Suppressor macrophage treated with lipopolysaccharide for 4 hours (primary cell): Measurements from ENCODE around the gene MAP1A.

ENCODE experiments used
- DNase-seq: peaks from one replicate; pipeline ENCODE4 v3.0.0-alpha.2; 2020

The MAP1A gene

DNA sequence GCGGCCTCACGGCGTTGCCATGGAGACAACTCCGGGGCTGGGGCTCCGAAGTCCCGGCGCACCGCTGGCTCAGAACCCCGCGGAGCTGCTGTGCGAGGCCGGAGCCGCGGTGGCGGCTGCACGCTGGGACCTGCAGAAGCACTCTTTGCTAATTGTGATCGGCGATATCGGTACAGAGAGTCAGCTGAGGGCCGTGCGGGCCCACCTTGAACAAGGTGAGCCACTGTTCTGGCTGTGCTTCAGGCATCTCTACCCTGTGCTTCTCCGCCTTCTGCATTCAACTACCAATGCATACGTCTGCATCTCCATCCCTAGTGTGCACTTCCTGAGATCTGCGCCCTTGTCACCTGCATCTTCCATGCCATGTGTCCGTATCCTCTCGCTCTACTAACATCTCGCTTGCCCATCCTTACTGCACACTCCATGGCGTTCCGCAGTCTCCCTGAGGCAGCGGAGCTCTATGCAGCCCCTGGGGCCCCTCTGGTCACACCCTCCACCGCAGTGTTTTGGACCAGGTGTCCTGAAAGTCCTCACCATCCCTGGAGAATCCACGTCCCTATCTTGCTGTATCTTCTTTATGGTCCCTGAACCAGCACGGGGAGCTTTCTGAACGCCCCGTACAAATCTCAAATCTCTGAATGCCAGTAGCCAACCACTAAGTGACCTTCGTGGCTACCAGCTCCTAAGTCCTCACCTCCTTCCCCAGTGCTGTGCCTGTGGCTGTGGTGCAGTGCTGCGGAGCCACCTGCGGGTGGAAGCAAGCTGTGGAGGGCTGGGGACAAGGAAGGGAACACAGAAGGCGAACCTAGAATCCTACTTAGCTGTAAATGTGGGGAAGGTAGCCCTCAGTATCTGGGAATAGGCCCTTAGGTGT, 6.2 kb upstream of the MAP1A start:
- DNase-seq: no peak

DNA sequence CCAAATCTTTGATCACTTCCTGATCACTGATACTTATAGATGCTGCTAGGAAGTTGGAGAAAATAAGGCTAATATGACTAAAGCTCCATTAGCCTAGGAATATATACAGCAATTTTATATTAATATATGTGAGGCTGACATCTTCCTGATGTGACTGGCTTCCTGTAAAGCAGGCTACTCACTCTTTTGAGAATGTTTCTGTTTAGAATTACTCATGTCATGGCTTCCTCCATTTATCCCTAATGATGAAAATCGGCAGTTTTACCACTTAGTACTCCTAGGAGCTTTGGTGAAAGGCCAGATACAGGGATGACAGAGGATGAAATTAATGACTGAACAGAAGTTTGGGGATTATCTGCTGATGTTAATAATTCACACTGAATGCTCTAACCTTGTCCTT, 3.9 kb upstream of the MAP1A start:
- no peak for DNase-seq

DNA sequence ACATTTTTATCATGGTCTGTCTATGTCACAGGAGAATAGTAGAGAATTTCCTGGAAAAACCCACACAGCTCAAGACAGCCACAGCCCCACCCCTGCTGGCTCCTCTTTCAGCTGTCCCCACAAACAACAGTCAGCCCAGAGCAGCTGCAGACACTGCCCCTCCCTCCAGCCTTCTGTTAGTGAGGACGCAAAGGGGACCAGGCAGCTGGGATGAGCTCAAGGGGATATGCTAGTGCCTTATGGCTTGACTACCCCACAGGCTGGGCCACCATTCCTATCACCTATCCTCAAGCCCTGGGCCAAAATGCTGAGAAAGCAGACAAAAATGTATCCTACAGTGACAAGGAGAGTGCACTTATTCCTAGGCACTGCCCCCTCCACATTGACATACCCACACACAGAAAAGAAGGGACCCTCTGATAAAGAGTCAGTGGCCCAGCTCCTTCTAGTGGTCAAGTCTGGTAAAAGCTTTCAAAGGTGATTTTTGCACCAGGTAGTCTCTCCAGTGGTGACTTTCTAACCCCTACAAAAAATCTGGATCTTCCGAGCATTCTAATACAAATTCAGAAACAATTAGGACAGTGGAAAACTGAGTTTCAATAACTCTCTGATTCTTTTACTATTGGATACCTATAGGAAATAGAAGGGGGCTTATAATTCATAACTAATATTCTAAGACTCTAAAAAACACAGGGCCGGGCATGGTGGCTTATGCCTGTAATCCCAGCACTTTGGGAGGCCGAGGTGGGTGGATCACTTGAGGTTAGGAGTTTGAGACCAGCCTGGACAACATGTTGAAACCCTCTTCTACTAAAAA, 3.0 kb upstream of the MAP1A start:
- no peak for DNase-seq

DNA sequence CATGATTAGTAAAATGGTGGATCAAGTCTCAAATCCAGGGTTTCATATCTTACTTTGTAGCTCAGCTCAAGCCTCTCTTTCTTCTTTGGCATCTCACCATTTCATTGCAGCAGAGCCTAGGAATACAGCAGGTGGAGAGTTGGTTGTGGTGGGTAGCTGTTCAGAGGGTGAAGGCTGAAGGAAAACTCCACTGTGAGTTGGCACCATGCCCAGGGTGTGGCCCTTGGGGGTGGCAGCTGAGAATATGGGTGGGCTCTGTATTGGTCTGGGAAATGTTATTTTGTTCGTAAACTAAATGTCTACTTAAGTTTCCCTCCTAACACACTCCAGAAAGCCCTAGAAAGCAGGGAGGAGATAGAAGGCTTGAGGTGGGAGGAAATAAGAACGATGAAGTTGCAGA, 1.7 kb upstream of the MAP1A start:
- no peak for DNase-seq

DNA sequence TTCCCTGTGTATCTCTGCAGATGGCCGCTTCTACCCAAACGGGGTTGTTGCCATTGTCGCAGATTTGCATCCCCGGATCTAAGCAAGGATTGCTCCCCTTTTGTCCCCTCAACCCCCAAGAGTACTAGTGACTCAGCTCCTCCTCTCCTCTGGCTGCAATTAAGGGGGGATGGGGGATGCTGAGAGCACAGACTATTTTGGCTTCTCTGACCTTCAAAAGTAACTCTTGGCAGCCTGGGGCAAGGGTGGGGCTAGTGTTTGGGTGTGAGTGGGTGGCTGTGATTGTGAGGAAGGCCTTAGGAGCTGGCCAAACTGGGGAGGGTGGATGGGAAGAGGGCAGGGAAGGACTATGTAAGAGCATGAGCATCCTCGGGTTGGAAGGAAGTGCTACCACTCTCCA, 1.2 kb upstream of the MAP1A start:
- no peak for DNase-seq

DNA sequence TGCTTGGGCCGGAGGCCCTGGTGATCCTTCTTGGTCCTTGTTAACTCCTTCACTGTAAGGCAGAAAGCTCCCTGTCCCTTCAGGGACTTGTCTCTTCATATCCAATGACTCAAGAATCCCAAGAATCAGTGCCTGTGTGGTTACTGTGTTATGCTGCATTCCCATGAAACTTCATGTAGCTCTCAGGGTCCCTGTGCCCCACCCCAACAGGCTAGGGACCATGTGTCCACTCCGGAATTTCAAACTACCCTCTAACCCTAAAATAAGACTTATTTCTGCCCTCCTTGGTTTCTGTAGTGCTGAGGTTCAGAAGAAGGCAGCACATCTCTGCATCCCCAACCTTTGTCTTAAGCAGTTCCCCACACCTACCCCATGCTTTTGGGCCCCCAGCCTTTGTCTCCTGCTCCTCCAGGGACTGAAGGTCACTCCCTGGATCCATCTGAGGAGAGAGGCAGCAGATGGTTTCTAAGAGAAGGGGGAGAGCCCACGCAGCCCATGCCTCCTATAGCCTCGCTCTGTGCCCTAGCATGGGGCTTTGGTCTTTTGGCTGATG, 531 bp upstream of the MAP1A start:
- no peak for DNase-seq

DNA sequence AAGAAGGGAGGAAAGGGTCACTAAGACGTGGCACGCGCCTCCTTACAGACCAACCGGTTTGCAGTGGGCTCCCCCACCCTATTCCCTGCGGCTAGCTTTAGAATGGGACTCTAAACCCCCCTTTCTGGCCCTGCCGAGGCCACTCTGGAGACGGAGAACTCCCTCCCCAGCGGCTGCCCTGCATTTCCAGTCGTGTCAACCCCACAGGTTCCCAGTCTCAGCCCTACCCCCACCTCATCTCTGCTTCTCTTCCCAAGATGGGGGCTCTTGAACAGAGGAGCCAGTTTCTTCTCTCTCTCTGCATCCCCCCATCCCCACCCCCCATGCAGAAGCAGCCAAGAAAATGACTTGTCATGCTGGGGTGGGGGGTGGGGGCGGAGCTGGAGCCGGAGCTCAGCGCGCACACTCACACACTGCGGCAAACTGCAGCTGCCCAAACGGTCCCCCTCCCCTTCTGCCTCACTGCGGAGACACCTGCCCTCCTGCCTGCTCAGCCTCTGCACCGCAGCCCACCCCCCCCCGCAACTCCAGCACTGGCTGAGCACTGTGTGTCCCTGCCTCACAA, 871 bp downstream of the MAP1A start:
- no peak for DNase-seq

DNA sequence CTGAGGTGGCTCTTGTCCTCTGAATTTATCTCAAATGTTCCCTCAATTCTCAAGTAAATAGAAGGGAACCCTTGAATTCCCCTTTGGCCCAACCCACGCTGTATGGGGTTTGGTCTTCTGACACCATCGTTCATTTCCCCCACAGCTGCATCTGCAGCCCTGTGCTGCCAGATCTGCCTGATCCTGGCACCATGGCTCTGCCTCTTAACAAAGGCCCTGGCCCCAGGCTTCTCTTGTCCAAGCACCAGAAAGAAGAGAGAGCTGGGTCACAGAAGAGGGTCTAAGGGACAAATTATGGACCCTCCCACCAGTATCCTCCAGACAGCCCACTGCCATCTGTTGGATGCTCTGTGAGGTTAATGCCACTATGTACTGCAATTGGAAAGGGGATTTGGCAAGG, 1.8 kb downstream of the MAP1A start:
- DNase-seq: no peak

DNA sequence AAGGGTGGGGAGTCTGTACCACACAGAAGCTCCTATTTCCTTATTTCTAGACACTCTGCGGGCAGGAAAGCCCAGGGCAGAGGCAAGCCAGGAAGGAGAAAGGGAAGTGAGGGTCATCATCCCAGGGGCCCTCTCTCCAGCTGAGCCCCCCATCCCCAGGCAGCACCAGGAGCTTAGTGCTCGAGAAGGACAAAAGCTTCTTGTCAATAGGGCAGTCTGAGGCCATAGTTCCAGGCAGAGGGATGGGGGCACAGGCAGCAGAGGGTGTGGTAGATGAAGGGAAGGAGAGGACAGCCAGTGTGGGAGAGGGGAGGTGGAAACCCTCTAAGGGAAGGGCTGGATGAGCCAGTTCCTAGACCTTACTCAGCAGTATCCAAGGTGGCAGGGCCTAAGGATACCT, 2.7 kb downstream of the MAP1A start:
- no peak for DNase-seq

DNA sequence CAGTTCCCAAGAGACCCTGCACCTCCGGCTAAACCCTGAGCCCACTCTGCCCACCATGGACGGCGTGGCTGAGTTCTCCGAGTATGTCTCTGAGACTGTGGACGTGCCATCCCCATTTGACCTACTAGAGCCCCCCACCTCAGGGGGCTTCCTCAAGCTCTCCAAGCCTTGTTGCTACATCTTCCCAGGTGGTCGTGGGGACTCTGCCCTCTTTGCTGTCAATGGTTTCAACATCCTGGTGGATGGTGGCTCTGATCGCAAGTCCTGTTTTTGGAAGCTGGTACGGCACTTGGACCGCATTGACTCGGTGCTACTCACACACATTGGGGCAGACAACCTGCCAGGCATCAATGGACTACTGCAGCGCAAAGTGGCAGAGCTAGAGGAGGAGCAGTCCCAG, 4.0 kb downstream of the MAP1A start:
- DNase-seq: no peak

DNA sequence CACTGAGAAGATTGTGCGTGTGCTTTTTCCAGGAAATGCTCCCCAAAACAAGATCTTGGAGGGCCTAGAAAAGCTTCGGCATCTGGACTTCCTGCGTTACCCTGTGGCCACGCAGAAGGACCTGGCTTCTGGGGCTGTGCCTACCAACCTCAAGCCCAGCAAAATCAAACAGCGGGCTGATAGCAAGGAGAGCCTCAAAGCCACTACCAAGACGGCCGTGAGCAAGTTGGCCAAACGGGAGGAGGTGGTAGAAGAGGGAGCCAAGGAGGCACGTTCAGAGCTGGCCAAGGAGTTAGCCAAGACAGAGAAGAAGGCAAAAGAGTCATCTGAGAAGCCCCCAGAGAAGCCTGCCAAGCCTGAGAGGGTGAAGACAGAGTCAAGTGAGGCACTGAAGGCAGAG, 4.8 kb downstream of the MAP1A start:
- no peak for DNase-seq

DNA sequence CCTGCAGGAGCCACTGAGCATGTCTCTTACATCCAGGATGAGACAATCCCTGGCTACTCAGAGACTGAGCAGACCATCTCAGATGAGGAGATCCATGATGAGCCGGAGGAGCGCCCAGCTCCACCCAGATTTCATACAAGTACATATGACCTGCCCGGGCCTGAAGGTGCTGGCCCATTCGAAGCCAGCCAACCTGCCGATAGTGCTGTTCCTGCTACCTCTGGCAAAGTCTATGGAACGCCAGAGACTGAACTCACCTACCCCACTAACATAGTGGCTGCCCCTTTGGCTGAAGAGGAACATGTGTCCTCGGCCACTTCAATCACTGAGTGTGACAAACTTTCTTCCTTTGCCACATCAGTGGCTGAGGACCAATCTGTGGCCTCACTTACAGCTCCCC, 6.2 kb downstream of the MAP1A start:
- DNase-seq: no peak

DNA sequence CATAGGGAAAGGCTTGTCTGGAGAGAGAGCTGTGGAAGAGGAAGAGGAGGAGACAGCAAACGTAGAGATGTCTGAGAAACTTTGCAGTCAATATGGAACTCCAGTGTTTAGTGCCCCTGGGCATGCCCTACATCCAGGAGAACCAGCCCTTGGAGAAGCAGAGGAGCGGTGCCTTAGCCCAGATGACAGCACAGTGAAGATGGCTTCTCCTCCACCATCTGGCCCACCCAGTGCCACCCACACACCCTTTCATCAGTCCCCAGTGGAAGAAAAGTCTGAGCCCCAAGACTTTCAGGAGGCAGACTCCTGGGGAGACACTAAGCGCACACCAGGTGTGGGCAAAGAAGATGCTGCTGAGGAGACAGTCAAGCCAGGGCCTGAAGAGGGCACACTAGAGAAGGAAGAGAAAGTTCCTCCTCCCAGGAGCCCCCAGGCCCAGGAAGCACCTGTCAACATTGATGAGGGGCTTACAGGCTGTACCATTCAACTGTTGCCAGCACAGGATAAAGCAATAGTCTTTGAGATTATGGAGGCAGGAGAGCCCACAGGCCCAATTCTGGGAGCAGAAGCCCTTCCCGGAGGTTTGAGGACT, 6.9 kb downstream of the MAP1A start:
- DNase-seq: no peak

DNA sequence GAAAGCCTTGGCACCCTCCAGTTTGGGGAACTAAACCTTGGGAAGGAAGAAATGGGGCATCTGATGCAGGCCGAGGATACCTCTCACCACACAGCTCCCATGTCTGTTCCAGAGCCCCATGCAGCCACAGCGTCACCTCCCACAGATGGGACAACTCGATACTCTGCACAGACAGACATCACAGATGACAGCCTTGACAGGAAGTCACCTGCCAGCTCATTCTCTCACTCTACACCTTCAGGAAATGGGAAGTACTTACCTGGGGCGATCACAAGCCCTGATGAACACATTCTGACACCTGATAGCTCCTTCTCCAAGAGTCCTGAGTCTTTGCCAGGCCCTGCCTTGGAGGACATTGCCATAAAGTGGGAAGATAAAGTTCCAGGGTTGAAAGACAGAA, 7.7 kb downstream of the MAP1A start:
- DNase-seq: no peak

DNA sequence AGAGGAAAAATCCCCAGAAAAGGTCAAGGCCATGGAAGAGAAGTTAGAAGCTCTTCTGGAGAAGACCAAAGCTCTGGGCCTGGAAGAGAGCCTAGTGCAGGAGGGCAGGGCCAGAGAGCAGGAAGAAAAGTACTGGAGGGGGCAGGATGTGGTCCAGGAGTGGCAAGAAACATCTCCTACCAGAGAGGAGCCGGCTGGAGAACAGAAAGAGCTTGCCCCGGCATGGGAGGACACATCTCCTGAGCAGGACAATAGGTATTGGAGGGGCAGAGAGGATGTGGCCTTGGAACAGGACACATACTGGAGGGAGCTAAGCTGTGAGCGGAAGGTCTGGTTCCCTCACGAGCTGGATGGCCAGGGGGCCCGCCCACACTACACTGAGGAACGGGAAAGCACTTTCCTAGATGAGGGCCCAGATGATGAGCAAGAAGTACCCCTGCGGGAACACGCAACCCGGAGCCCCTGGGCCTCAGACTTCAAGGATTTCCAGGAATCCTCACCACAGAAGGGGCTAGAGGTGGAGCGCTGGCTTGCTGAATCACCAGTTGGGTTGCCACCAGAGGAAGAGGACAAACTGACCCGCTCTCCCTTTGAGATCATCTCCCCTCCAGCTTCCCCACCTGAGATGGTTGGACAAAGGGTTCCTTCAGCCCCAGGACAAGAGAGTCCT, 9.0 kb downstream of the MAP1A start:
- DNase-seq: no peak

DNA sequence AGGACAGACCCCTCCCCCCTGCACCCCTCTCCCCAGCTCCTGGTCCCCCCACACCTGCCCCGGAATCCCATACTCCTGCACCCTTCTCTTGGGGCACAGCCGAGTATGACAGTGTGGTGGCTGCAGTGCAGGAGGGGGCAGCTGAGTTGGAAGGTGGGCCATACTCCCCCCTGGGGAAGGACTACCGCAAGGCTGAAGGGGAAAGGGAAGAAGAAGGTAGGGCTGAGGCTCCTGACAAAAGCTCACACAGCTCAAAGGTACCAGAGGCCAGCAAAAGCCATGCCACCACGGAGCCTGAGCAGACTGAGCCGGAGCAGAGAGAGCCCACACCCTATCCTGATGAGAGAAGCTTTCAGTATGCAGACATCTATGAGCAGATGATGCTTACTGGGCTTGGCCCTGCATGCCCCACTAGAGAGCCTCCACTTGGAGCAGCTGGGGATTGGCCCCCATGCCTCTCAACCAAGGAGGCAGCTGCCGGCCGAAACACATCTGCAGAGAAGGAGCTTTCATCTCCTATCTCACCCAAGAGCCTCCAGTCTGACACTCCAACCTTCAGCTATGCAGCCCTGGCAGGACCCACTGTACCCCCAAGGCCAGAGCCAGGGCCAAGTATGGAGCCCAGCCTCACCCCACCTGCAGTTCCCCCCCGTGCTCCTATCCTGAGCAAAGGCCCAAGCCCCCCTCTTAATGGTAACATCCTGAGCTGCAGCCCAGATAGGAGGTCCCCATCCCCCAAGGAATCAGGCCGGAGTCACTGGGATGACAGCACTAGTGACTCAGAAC, 9.8 kb downstream of the MAP1A start:
- DNase-seq: no peak

DNA sequence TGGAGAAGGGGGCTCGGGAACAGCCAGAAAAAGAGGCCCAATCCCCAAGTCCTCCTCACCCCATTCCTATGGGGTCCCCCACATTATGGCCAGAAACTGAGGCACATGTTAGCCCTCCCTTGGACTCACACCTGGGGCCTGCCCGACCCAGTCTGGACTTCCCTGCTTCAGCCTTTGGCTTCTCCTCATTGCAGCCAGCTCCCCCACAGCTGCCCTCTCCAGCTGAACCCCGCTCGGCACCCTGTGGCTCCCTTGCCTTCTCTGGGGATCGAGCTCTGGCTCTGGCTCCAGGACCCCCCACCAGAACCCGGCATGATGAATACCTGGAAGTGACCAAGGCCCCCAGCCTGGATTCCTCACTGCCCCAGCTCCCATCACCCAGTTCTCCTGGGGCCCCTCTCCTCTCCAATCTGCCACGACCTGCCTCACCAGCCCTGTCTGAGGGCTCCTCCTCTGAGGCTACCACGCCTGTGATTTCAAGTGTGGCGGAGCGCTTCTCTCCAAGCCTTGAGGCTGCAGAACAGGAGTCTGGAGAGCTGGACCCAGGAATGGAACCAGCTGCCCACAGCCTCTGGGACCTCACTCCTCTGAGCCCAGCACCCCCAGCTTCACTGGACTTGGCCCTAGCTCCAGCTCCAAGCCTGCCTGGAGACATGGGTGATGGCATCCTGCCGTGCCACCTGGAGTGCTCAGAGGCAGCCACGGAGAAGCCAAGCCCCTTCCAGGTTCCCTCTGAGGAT, 10.6 kb downstream of the MAP1A start:
- DNase-seq: no peak

DNA sequence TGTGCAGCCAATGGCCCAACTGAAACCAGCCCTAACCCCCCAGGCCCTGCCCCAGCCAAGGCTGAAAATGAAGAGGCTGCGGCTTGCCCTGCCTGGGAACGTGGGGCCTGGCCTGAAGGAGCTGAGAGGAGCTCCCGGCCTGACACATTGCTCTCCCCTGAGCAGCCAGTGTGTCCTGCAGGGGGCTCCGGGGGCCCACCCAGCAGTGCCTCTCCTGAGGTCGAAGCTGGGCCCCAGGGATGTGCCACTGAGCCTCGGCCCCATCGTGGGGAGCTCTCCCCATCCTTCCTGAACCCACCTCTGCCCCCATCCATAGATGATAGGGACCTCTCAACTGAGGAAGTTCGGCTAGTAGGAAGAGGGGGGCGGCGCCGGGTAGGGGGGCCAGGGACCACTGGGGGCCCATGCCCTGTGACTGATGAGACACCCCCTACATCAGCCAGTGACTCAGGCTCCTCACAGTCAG, 11.2 kb downstream of the MAP1A start:
- DNase-seq: no peak

DNA sequence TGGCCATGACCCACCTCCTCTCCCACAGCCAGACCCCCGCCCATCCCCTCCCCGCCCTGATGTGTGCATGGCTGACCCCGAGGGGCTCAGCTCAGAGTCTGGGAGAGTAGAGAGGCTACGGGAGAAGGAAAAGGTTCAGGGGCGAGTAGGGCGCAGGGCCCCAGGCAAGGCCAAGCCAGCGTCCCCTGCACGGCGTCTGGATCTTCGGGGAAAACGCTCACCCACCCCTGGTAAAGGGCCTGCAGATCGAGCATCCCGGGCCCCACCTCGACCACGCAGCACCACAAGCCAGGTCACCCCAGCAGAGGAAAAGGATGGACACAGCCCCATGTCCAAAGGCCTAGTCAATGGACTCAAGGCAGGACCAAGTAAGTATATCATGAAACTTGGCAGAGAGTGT, 11.7 kb downstream of the MAP1A start:
- no peak for DNase-seq

DNA sequence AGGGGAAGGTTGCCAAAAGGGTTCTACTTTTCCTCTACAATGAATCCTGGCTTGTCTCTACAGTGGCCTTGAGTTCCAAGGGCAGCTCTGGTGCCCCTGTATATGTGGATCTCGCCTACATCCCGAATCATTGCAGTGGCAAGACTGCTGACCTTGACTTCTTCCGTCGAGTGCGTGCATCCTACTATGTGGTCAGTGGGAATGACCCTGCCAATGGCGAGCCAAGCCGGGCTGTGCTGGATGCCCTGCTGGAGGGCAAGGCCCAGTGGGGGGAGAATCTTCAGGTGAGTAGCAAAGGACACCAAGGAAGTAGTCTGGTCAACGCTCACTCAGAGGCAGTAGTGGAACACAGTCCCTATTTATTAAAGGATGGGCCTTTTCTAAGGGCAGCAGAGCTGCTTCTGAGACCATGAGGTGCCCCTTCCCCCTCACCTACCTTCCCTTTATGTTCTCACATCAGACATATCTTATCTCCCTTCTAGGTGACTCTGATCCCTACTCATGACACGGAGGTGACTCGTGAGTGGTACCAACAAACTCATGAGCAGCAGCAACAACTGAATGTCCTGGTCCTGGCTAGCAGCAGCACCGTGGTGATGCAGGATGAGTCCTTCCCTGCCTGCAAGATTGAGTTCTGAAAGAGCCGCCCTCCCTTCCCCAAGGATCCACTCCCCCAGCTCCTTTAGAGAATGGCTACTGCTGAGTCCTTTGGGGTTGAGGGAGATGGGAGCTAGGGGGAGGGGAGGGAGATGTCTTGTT, 12.4 kb downstream of the MAP1A start:
- no peak for DNase-seq
